SH-SY5Y (cell line): ENCODE measurements around the gene GFPT1.

Experiments used
- GATA2 ChIP-seq: IDR thresholded peaks from 2 replicates; pipeline ENCODE4 v1.6.1; 2011; ENCODE audit warnings: mild to moderate bottlenecking, low read depth, low read length
- GATA3 ChIP-seq: IDR thresholded peaks from 2 replicates; pipeline ENCODE4 v1.6.1; 2011; ENCODE audit warnings: low read depth, mild to moderate bottlenecking, low read length, moderate library complexity

DNA sequence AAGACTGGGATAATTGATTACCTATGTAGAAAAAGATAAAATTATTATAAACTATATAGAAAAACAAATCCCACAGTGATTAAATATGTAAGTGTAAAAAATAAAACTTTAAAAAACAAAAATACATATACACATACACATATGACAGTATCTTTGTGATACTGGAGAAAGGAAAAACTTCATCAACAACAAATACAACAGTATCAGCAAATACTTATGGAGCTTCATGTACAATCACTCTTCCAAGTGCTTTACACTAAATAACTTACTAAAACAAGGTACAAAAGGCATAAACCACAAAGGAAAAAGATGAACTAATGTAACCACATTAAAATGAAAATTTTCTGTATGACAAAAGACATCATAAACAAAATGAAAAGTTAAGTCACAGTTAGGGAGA is 24.1 kb upstream of the GFPT1 start:
- no peak for TF ChIP-seq GATA2
- TF ChIP-seq GATA3, result no peak
